Stimulated activated CD8-positive, alpha-beta memory T cell treated with anti-CD3 and anti-CD28 coated beads, Interleukin-4, amount 100 ng/mL, for 48 hours (primary cell): ENCODE results near the gene ARHGDIG.
"Not testable (repeated sequence)": the region's sequence is repeated elsewhere in the genome, so short reads cannot be mapped to it uniquely, and the experiment has no call there.

Experiments used
- DNase-seq: peaks from one replicate; pipeline ENCODE4 v3.0.0-alpha.2; 2020

ARHGDIG gene

DNA sequence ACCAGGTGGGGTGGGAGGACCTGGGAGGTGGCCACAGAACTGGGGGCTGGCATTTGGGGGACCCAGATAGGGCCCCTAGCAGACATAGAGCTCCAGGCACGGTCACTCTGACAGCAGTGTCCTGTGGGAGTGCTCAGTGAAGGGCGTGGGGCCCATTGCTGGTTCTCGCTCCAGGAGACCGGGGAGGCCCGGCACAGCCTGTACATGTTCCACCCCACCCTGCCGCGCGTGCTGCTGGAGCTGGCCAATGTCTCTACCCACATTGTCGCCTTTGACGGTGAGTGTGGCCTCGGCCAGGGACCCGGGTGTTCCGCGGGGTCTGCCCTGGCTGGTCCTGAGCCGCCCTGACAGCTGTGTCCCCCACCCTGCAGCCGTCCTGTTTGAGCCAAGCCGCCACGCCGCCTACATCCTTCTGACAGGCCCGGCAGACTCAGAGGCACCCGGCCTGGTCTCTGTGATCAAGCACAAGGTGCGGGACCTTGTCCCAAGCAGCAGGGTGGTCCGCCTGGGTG lies 15.9 kb upstream of the ARHGDIG start:
- no peak for DNase-seq

GRCh38 chr16:265002-265529 lies 15.3 kb upstream of the ARHGDIG start:
- DNase-seq = no peak

DNA sequence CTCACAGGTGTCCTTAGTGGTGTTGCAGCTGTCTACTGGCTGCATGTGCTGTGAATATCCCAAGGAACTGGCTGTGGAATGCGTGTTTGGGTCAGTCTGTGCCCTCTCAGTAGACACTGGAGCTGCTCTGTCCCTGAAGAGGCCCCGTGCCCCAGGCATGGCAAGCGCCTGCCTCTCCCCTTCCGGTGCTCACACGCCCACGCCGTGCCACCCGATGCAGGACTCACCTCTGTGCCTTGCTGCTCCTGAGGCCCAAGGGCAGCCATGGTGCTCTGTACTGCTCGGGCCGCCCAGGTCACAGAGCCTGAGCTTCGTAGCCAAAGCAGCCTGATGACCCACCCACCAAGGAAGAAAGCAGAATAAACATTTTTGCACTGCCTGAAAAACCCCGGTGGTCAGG lies 14.7 kb upstream of the ARHGDIG start:
- DNase-seq = no peak

GRCh38 chr16:266258-267164 lies 13.9 kb upstream of the ARHGDIG start:
- no peak for DNase-seq

DNA sequence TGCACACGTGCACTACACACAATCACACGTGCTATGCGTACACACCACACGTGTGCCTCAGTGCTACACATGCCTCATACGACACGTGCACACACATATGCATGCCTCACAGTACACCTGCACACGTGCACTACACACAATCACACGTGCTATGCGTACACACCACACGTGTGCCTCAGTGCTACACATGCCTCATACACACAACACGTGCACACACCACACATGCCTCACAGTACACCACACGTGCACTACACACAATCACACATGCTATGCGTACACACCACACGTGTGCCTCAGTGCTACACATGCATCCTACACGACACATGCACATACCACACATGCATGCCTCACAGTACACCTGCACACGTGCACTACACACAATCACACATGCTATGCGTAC lies 12.8 kb upstream of the ARHGDIG start:
- not testable (repeated sequence) for DNase-seq

DNA sequence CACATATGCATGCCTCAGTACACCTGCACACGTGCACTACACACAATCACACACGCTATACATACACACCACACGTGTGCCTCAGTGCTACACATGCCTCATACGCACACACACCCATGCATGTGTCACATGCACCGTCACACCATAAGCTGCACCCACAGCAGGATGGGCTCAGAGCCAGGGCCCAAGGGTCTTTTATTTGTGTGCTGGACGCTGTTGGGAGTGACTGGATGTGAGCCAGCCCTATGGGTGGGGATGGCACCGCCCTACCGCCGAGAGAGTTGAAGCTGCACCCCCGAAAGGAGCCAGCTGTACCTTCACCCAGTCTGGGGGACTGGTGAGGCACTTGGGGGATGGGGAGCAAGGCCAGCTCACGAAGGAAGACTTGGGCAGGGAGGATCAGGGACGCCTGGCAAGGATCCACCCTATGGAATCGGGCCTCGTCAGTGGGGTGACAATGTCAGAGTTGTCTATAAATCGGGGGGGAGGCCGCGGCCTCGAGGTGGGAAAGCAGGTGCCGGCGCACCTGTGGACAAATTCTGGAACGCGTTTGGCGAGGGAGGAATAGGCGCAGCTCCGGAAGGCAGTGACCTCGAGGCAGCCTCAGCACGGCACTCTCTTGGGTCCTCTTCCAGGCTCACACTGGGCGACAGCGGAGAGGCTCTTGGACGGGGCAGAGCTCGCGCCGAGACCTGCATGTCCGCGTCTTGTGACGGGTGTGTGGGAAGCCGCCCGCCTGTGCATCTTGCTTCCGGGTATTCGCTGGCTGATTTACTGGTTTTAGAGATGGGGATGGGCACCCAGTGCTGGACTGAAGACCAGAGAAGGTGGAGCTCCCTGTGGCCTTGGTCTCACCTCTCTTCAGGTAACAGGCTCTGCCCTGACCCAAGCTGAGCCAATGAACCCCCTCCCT lies 12.0 kb upstream of the ARHGDIG start:
- no peak for DNase-seq

GRCh38 chr16:269061-269796 lies 11.2 kb upstream of the ARHGDIG start:
- DNase-seq = no peak

DNA sequence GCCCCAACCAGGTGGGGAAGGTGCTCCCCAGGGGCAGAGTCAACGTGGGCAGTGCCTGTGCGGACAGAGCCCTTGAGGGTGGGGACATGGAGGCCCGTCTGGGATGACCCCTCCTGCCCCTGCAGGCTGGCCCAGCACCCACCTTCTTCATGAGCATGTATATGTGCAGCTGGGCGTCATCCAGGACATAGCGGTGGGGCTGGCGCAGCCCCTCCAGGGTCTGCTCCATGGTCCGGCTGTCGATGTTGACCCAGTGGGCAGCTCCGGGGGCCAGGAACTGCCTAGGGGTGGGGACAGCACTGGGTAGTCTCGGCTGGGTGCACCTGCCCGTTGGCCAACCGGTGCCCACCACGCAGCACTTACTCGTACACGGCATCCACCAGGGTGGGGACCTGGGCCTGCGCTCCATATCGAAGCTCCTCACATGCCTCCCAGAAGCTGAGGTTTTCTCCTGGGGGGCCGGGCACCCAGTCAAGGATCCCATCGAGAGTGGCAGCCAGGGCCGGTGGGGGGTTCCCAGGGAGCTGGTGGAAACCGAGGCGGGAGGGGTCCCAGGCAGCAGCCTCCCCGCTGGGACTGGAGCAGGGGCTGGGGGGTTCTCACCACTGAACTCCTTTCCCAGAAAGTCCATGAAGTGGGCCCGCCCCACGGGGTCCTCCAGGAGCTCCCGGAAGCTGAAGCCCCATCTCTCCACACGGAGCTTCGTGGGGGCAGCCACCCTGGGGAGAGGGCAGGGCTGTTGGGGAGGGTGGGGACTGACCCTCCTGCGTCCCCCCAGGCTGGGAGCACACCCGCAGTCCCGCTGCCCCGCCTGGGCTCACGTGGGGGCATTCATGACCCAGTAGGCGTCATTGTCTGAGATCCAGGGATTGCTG lies 9.8 kb upstream of the ARHGDIG start:
- DNase-seq = no peak

DNA sequence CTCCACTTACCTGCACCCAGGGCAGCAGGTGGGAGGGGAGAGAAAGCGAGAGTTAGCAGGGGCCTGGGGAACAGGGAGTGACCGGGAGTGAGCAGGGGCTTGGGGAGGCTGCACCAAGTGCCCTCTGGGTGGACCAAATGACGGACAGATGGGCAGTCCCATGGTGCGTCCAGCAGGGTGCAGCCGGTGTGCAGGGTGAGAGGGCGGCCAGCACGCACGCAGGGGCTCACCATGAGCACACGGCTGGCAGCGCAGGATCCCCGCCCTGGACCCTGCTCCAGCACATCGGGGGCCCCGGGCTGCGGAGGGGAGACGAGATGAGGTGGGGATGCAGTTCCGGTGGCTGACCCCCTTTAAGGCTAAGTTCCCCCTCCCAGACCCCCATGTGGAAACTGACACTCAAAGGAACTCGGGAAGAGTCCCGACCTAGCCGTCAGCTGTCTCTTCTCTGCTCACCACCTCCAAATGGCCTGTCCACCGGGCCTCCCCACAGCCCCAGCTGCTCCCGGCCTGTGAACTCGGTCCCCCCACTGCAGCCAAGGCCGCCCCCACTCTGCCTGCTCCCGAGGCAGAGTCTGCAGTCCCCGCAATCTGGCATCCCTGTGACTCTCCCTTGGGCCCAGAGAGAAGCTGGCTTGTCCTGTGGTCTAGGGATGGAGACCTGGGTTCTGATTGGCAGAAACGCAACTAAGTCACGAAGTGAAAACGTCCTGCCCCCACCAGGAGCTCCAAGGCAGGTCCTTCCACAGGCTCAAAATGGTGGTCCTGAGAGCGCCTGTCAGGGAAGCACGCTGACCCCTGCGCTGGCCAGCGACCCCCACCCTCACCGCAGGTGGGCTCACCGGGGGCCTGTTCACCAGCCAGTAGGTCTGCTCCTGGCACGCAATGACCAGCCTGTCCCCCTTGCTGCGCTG lies 7.5 kb upstream of the ARHGDIG start:
- DNase-seq = no peak

- DNase-seq = no peak
These were observed 6.6 kb upstream of the ARHGDIG start for GRCh38 chr16:273547-274421.

GRCh38 chr16:275041-275641 lies 5.2 kb upstream of the ARHGDIG start:
- peak; percentile 33 for DNase-seq

GRCh38 chr16:275786-276232 lies 4.6 kb upstream of the ARHGDIG start, which contains the start of gene RGS11:
RGS11 (minus strand) TSS chr16:275944; CDS start chr16:275911, 33 bp downstream.
- DNase-seq = no peak

- DNase-seq = no peak
These were observed 3.8 kb upstream of the ARHGDIG start for GRCh38 chr16:276426-277077.

DNA sequence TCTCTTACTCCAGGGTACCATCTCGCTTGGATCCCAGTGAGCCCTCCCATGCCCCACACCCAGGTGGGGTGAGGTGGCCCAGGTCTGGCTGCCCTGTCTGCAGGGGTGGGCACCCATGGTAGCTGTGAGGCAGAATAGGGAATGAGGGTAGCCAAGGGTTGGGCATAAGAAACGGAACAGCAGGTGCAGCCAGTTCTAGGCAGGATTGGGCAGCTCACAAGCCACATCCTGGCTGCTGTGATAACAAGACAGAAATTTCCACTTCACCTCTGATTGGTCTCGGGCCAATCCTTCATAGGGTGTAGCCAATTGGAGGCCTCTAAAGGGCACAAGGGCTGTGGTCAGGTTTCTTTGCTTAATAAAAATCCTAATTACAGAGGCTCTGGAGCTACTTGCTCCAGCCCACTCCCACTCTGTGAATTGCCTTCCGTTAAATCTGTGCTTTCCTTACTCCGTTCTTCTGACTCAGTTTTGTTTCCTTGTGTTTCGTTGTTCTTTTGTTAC lies 1.5 kb upstream of the ARHGDIG start:
- peak; percentile 43 for DNase-seq

DNA sequence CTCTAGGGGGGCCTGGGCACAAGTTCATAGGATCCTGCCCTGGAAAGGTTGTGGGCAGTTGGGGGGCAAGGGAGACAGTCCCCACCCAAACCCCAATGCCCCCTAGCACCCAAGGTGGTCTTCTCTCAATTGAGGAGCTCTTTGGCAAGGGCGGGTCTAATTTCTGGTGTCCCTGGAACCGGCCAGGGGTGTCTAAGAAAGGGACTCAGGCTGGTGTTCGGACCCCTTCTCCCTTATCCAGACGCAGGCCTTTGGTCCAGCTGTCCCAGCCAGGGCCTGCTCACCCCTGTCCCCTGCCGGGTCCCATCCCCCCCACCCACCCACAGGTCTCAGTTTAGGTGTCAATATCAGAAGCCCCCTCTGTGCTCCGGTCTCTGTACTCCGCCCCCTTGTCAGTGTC lies 860 bp upstream of the ARHGDIG start:
- no peak for DNase-seq

DNA sequence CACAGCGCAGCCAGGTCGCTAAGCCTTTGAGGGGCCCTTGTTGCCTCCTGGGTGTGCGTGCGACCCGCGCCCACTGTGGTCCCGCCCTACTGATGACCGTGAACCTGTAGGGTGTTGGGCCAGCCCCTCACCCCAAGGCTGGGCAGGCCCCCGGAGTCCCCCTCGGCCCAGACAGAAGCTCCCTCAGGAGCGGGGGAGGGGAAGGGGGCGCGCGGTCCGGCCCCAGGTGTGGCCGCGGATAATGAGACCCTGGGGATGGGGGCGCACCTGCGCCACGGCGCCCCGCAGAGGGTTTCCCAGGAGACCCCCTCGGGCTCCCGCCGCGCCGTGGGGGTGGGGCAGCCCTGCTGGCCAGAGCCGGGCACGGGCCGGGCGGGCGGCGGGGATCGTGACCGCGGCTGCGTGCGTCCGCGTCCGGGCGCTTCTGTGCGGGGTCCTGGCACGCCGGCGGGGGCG lies 358 bp upstream of the ARHGDIG start:
- DNase-seq = no peak

DNA sequence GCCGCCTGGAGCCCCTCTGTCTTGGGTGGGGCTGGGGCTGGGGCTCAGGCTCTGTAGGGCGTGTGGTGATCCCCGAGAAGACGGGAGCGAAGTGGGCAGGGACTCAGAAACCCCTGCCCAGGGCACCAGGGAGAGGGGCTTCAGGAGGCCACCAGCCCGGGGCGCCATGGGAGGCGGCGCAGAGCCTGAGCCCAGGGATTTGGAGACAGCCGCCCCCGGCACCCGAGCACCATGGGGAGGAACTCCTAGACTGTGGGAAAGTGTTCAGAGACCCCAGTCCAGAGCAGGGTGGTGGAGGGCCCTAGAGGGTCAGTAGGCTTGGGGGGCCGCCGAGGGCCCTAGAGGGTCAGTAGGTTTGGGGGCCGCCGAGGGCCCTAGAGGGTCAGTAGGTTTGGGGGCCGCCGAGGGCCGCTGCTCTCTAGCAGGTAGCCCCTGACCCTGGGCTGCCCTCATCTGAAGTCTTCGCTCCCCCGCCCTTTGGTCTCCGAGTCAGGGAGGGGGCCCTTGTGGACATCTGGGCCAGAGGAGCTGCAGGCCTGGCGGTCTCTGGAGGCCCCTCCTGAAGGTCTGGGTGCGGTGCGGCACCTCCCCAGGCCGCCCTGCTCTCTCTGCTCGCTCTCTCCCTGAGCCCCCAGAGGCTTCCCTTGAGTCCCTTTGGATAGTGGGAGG lies 734 bp downstream of the ARHGDIG start:
- DNase-seq = no peak
